ELR (cell line): ENCODE results near the gene KCNQ2.

ENCODE experiments used
- DNase-seq: peaks from one replicate; pipeline ENCODE4 v3.0.0-alpha.2; 2015; ENCODE audit warnings: low read depth

KCNQ2 gene

DNA sequence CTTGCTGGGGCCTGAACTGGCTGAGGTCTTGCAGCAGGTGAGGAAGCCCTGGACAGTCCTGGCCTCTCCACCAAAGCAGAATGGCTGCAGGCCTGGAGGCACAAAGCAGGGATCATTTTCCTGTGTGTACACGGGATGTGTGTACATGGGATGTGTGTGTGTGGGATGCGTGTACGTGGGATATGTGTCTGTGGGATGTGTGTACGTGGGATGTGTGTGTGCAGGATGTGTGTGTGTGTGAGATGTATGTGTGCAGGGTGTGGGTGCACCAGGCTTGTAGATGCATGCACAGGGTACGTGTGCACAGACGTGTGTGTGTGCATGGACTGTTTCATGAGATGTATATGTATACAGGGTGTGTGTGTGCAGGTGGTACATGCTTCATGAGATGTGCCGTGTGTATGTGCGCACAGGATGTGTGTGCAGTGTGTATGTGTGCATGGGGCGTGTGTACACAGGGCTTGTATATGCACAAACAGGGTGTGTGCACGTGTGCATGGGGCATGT is 103.4 kb downstream of the KCNQ2 start:
- DNase-seq, result no peak

DNA sequence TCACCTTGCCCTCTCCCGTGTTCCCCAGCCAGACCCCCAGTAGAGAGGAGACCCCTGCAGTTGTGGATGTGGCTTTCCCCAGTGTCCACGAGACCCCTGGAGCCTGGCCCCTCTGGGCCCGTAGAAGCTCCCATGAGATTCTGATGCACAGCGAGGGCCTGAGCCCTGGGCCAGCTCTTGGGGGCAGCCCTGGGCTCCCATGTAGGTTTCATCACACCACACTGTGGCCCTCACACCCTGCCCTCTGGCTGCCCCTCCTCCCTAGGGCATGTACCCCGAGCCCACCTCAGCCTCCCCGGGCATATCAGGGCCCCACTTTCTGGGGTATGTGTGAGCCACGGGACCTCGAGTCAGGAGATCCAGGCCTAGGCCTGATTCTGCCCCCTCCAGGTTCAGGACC is 104.3 kb downstream of the KCNQ2 start:
- no peak for DNase-seq

DNA sequence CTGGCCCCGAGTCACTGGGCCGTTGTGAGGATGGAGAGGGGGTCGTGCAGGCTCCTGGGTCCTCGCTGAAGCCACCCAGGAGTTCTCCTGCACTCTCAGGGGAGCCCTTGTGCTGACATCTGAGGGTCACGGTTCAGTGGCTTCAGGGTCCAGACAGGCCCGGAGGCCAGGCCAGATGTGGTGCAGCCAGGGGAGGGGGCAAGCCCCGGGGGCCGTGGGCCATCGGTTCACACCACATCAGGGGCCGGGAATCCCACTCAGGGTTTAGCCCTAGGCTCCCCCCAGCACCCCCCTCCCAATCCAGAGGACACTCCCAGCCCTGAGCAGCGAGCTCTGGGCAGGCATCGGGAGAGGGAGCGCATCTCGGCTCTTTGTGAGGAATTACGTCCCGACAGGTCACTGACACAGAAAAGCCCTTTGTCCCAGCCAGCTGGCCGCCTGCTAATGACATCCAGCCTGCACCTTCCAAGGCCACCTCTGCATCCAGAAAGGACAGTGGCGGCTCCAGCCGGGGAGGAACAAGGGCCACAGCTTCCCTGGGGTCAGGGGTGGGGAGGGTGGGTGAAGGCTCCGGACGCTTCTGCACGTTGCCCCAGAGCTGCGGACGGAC is 104.9 kb downstream of the KCNQ2 start:
- no peak for DNase-seq

DNA sequence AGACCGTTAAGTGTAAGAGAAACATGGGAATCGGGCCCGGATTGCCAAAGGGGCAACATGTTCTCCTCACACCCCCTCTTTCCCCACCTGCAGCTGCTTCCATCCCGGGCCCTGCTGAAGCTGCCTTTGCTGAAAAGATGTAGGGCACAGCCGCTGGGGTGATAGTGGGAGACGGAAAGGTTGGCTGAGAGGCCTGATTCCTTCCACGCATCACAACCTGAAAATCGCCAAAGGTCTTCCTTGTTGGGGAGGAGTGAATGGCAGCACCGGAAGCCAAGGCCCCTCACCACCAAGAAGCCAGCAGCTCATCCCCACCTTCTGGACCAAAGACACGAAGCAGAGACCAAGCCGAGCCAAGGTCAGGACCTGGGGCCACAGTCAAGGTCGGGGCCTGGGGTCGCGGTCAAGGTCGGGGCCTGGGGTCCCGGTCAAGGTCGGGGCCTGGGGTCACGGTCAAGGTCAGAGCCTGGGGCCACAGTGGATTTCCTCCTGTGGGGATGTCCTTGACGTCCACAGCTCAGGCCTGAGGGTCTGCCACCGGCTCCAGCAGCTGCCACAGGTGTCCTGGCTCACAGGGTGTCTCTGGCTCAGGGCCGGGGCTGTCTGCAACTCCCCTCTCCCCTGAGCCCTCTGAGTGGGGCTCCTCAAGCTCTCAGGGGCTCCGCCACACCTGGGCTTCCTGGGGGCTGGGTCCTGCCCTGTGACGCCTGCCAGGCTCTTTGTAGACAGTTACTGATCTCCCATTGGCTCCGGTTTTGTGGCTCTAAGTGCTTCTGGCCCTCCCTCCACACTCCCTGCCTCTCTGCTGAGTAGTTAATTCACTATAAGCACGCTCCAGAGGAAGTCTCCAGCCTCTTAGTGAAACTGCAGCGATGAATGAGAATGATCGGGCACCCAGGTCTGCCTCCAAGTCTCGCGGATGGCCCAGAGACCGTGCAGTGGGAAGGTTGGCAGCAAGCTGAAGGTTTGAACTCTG is 105.8 kb downstream of the KCNQ2 start:
- DNase-seq, result no peak

DNA sequence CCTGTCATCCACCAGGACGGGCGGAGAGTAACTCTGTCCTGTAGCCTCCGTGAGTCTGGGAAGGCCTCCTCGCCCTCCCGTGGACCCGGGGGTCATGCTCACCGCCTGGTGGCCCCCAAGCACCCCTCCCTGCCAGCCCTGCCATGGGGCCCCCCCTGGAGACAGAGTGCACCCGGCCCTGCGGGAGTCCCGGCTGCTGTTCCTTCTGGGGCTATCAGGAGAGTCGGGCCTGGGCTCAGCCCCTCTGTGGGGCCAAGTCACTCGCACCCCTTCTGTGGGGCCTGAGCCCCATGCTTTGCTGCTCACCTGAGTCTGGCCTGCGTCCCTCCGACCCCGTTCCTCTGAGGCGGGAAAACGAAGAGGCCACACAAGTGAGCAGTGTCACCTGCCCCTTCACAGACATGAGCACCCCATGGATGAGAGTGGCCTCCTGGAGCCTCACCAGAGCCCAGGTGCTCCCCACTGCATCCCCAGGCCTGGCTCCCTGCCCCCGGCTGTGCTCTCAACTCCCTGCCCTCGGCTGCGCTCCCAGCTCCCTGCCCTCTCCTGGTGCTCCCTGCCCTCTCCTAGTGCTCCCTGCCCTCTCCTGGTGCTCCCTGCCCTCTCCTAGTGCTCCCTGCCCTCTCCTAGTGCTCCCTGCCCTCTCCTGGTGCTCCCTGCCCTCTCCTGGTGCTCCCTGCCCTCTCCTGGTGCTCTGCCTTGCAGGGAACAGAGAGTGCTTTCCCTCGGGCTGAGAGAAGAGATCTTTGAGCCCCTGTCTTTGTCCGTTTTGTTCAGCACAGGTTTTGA is 106.7 kb downstream of the KCNQ2 start:
- DNase-seq, result no peak

DNA sequence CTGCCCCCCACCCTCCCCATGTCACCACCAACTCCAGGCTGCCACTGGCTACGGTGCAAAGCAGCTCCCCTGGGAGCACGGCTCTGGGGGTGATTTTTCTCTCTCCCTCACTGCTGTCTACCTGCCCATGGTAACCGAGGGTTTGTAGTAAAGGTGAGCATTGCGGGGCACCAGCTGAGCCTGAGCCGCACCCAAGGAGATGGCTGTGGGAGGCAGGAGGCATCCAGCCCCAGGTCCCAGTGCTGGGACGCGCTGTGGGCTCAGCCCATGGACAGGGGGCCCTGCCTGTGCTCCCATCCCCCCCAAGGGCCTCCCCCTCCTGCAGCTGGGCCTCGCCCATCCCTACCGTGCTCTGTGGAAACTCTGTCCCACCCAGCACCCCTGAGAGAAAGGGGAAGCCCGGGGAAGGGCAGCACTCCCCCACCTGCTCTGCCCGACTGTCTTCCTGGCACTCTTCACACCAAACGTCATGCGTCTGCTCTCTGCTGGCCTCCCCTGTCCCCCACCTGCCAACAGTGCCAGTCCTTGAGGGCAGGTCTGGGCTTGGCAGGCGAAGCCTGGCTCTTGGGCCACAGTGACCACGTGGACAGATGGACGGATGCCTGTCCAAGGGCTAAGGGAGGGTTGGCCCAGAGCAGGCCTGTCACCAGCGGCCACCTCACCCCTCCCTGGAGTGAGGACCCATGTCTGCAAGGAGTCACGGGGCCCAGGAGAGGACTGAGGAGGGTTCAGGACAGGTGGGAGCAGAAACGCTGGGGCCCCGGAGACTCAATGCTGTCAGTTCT is 107.5 kb downstream of the KCNQ2 start:
- no peak for DNase-seq

DNA sequence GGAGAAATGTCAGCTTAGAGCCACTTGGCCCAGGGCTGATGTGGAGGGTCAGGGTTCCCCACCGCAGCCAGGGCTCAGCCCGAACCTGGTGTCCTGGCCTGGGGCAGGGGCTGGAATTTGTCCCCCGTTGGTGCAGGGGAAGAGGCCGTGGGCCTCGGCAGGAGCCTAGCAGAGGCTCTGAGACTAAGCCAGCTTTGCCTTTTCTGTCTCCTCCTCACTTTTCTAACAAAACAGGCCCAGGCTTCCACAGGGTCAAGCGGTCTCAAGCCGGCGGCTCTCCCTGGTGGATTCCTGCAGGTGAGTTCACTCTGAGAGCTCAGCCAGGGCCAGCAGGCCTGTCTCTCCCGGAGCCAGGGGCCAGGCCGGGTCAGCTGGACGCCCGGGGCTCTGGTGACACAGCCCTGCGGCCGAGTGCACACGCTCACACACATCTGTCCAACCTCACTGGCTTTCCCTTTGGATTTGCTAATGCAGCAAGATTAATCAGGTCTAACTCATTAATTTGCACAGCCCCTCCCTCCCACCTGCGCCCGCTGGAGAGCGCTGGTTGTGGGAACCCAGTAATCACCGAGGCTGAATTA is 108.4 kb downstream of the KCNQ2 start:
- DNase-seq, result no peak

DNA sequence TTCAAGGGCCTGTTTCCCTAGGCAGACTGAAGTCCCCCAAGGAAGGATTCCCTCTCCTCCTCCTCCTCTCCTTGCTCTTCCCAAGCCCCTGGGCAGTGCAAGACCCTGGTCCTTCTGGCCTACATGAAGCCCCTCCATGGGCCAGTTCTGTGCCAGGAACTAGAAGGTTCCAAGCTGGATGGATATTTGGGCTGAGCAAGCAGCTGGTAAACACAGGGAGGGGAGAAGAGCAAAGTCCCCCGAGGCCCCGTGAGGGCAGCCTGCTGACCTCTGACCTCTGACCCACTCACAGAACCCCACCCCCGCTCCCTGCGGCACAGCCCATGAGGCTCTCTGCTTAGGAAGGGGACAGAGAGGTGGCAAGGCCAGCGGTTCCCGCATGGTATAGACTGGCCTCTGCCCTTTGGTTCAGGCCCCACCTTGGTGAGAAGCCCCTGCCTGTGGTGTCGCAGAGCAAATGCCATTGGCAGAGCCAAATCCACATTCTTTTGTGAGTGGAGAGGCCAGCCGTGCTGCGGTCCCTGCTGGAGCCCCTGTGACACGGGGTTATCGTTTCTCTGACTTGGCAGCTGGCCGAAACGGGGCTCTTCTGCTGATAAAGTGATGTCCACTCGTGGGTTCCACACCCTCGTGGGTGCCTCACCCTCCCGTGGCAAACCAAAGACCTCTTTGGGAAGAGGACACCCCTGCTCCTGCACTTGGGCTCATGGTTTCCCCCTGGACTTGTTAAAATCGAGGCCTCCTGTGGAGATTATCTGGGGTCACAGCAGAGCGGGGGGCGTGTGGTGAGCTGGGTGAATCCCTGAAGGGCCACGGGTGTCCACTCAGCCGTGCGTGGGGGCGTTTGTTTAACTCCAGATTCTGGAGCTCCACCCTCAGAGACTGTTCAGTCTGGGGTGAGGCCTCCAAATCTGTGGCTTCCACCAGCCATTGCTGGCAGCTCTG is 109.2 kb downstream of the KCNQ2 start:
- DNase-seq, result no peak

DNA sequence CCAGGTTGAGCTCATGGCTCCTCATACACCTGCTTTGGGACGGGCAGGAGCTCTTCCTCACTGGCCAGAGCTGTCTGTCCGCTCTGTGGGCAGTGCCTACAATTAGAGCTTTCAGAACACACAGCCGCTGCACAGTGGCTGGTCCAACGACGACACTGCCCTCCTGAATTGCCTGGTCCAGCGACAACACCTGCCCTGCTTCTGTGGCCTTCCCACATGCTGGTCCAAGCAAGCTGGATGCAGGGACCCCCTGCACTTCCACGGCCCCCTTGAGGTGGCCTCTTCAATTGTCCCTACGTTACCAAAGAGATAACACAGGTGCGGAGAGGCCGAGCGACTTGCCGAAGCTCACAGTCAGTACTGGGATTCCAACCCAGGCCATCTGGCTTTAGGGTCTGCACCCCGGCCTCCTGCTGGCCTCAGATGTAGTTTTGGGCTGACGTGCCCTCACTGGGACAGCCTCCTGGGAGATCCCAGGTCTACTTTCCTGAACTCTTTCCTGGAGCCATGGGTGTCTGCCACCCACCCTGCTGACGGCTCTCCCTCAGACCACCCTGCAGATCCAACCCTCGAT is 109.9 kb downstream of the KCNQ2 start:
- no peak for DNase-seq

DNA sequence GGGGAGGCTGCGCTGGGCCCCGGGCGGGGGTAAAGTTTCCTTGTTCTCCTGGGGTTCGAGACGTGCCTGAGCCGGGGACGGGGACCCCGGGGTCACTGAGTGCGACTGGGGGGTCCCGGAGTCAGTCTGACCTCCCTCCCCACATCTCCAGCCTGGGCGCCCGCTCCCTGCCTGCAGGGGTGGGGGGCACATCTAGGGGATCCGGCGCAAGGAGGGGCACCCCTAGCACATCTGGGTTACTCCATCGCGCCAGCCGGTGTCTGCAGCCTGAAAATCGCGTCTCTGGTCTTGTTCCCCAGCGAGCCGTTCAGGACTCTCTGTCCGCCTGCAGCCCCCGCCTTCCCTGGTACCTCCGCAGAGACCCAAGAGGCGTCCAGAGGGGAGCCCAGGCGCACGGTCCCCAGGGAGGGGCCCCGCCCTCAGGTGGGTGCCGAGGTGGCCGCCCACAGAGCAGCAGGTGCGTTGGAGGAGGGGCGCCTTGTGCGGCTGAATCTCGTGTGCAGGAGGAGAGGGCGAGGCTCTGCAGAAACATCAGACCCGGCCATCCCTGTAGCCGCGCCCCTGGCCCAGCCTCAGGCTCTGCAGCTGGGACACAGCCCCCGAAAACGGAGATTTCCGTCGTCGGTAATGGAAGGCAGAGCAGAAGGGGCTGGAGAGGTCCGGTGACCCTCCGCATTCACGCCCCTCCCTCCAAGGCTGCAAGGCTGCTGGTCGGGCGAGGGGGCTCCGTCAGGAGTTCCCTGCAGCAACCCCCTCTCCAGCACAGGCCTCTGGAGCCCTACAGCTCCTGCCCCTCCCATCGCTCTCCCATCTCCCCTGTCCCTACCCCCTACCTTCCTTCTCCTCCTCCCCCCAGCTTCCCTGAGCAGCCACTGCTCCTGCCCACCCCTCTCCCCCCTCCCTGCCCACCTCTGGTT is 110.7 kb downstream of the KCNQ2 start:
- peak; percentile 23 for DNase-seq

DNA sequence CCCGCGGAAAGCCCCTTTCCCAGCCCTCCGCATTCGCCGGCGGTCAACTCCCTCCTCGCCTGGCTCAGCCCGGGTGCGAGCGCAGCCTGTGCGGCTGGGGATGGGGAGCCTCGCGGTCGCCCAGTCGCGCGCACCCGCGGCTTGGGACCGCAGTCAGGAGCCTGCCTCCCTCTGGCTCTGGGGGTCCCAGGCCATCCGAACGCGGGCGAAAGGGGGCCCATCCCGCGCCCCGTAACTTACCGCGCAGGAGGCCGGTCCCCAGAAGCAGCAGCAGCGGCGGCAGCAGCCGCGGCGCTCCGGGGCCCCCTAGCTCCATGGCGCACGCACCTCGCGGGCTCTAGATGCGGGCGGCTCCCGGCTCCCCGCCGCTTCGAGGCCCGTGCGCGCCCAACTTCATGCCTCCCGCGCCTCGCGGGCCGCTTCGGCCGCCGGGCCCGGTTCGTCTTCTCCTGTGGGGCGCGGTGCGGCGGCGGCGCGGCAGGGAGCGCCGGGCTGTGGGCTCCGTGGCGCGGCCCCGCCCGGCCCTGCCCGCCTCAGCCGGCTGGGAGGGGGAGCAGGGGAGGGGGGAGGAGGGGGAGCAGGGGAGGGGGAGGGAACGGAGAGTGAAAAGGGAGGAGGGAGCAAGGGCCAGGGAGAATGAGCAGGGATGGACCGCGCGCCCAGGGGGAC is 111.5 kb downstream of the KCNQ2 start, which contains the start of gene CHRNA4:
TSS of gene CHRNA4 (minus strand) at position 500 of the 669 bp plus-strand sequence. CDS start at position 316, 184 bp downstream.
- no peak for DNase-seq

DNA sequence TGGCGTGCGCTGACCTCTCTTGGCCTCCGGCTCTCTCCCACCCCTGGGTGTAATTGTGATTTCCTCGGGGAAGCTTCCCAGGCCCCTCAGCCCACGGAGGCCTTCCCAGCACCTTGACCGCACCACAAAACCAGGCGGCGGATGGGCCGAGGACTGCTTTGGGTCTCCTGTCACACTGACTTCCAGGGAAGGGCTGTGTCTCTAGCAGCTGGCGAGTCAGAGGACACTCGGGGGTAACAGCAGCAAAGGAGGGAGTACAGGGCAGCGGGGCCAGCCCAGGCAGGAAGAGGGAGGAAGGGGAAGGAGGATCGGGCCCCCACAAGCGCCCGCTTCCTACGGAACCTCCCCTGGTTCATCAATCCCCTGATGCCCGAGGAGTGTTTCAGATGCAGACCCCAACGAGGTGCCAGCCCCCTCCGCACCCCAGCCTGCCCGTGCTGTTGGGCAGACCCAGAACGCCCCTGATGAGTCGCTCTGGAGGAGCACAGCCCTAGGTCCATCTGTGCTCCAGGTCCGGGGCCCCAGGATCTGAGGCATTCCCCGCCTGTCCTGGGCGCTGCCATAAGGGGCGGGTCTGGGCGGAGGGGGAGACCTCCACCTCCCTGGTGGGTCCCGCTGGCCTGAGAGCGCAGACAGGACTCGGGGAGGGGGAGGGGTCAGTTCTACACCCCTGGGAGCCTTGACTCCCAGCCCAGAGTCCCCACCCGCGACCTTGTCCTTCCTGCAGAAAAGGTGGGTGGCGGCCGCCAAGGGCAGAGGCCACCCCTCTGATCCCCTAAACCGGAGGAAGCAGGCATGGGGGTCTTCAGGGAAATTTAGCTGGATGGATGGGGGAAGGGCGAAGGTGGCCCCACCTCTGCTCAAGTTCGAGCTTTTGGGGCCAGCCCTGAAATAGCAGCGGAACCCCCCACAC is 112.3 kb downstream of the KCNQ2 start:
- no peak for DNase-seq

DNA sequence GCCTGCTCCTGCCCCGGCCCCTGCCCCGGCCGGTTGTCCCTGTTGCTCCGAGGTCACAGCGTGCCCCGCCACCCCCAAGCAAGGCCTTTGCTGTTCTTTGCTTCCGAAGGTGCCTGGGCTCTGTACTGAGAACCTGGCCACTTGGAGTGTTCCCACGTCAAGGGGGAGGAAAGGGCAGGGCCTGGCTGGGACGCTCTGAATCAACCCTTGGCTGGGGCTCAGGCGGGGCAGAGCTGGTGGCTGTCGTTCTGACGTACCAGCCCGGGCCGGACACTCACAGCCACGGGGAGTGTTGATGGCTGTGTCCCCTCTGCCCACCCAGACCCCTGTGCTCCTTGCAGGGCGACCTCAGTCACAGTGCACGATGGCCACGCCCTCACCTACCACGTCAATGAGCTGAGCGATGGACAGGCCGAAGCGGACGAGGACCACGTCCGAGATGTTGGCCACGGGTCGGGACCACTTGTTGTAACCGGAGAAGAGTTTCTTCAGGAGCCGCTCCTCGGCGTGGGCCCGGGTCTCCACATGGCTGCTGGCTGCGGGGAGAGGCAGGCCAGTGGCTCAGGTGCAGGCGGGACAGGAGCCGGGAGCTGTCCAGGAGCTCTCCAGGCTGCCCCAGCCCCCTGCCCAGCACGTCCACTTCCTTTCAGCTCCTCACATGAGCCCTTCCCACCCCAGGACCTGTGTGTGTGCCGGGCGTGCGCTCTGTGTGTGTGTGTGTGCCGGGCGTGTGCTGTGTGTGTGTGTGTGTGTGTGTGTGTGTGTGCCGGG is 113.1 kb downstream of the KCNQ2 start:
- DNase-seq, result no peak

DNA sequence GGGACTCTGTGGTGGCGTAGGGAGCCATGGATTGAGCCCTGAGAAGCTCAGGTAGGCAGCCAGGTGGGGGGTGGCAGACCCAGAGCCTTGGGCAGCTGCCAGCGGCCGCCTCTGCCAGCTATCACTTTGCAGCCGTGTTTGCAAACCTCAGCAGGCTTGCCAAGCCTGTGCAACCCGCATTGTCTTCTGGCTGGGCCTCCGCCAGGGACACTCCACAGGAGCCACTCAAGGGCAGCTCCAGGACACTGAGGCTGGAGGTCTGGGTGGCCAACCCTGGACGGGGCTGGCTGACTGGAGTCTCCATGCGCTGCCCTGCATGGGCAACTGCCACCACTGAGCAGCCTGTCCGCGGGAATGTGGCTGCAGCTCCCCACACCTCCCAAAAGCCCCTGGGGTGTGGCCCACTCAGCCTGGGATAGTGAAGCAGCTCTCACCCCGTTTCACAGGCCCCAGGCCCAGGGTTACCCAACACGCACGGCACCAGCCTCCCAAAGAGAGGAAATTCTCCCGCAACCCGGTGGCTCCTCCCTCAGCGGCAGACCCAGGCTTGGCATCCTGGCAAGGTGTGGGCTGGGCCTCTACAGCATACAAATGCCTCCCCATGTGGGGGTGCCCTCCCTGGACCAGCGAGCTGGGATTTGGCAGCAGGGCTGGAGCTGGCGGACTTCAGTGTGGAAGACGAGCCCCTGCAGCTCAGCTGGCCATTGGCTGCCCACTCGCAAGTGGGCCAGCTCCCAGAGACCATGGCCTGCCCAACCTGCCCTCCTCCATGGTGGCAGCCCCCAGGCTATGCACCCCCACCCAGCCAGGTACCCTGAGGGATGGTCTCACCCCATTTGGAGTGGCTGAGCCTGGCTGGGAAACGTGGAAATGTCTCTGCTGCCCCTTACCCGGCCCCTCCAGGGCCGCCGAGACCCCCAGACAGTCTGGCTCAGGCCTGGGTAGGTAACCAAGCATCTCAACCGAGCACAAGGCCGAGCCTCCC is 114.2 kb downstream of the KCNQ2 start:
- DNase-seq, result no peak
